ENCODE measurements around the gene TMBIM1. TPM values are rescaled to one million over a fixed set of nuclear protein-coding genes. Genes with fewer than 3 reads are reported as not detected.

The TMBIM1 gene
- total RNA-seq, 4 donors from 2014 or later, result 205 to 318 (median 287) TPM

GRCh38 chr2:218306184-218306920, 14.0 kb upstream of the TMBIM1 start:
- intact Hi-C loops (cut with DNase I; ENCODE audit: low total_unique reads), result loop anchor here (10.0 kb wide), 2 partner anchors 48 to 918 kb away; partner anchors contain the start of genes ANKZF1, ATG9A and CATIP
- WGBS, 2 donors, result 87 to 88% methylated on average over 9 of the region's 9 CpGs

GRCh38 chr2:218305383-218305782, 13.1 kb upstream of the TMBIM1 start:
- no peak for TF ChIP-seq CTCF (IDR thresholded peaks at IDR 0.05)
- TF ChIP-seq POLR2A (IDR thresholded peaks at IDR 0.05), result no peak
- intact Hi-C loops (cut with DNase I; ENCODE audit: low total_unique reads), result loop anchor here (10.0 kb wide), 2 partner anchors 49 to 919 kb away; partner anchors contain the start of genes ANKZF1, ATG9A and CATIP
- 75 to 80% methylated on average over 5 of the region's 5 CpGs for WGBS, 2 donors
- no peak overlapping the region for H3K4me3 ChIP-seq (ENCODE audit: low read depth, poor library complexity, severe bottlenecking)
- DNase-seq (ENCODE audit: low spot score in 2 of 2), result no peak

More at GRCh38 chr2:218306184-218306920, 14.0 kb upstream of the TMBIM1 start:
- no peak for DNase-seq (ENCODE audit: low spot score in 2 of 2)
- TF ChIP-seq POLR2A (IDR thresholded peaks at IDR 0.05) (no peak), CTCF (IDR thresholded peaks at IDR 0.05) (no peak)
- H3K4me3 ChIP-seq (ENCODE audit: low read depth, poor library complexity, severe bottlenecking), result no peak overlapping the region

GRCh38 chr2:218301176-218301819, 9.0 kb upstream of the TMBIM1 start:
- DNase-seq (ENCODE audit: low spot score in 2 of 2), result peak; percentile 86 to 96
- intact Hi-C loops (cut with DNase I; ENCODE audit: low total_unique reads), result loop anchor here (10.0 kb wide), 2 partner anchors 54 to 924 kb away; partner anchors contain the start of genes ANKZF1, ATG9A and CATIP
- WGBS, 2 donors, result 11 to 12% methylated on average over 9 of the region's 9 CpGs
- H3K4me3 ChIP-seq (ENCODE audit: low read depth, poor library complexity, severe bottlenecking), result no peak overlapping the region
- TF ChIP-seq CTCF (IDR thresholded peaks at IDR 0.05), result peak in 2 of 3 donors; percentile 9 to 91
- no peak for TF ChIP-seq POLR2A (IDR thresholded peaks at IDR 0.05)

- no peak for DNase-seq (ENCODE audit: low spot score in 2 of 2)
- no peak overlapping the region for H3K4me3 ChIP-seq (ENCODE audit: low read depth, poor library complexity, severe bottlenecking)
- intact Hi-C loops (cut with DNase I; ENCODE audit: low total_unique reads), result loop anchor here (10.0 kb wide), 2 partner anchors 55 to 925 kb away; partner anchors contain the start of genes ANKZF1, ATG9A and CATIP
- TF ChIP-seq CTCF (IDR thresholded peaks at IDR 0.05), result no peak
- WGBS, 2 donors, result 79 to 87% methylated on average over 4 of the region's 4 CpGs
Measured at GRCh38 chr2:218300141-218300540, 7.8 kb upstream of the TMBIM1 start.

- H3K4me3 ChIP-seq (ENCODE audit: low read depth, poor library complexity, severe bottlenecking), result no peak overlapping the region
- DNase-seq (ENCODE audit: low spot score in 2 of 2), result no peak
- no peak for TF ChIP-seq POLR2A (IDR thresholded peaks at IDR 0.05)
- TF ChIP-seq CTCF (IDR thresholded peaks at IDR 0.05), result no peak
- WGBS, 2 donors, result 43 to 60% methylated on average over 6 of the region's 6 CpGs
- intact Hi-C loops (cut with DNase I; ENCODE audit: low total_unique reads), result no loop called here
Measured at GRCh38 chr2:218298314-218298875, 6.1 kb upstream of the TMBIM1 start.
